Suprapubic skin (tissue), 4 donors: Measurements from ENCODE around the gene ROS1. TPM values are rescaled to one million over a fixed set of nuclear protein-coding genes. Genes with fewer than 3 reads are reported as not detected.

Experiments used
- DNase-seq, 2 donors: peaks; one replicate each; pipeline ENCODE4 v3.0.0-alpha.2; 2019; ENCODE audit warnings: low spot score in 2 of 2
- H3K27ac ChIP-seq: fragments of 200-600 bp; sonication (generic); one replicate; pipeline ENCODE4 v1.5.1; 2019
- H3K27me3 ChIP-seq: fragments of 200-600 bp; sonication (generic); one replicate; pipeline ENCODE4 v1.5.1; 2019
- H3K36me3 ChIP-seq: fragments of 200-600 bp; sonication (generic); one replicate; pipeline ENCODE4 v1.5.1; 2019
- H3K4me1 ChIP-seq: fragments of 200-600 bp; sonication (generic); one replicate; pipeline ENCODE4 v1.5.1; 2019
- H3K4me3 ChIP-seq: fragments of 200-600 bp; sonication (generic); one replicate; pipeline ENCODE4 v1.5.1; 2019; ENCODE audit warnings: mild to moderate bottlenecking
- H3K9me3 ChIP-seq: fragments of 200-600 bp; sonication (generic); one replicate; pipeline ENCODE4 v1.5.1; 2019
- CTCF ChIP-seq, 2 donors: fragments of 200-600 bp in 1 of 2; fragments of 450-650 bp in 1 of 2; sonication (generic) in 1 of 2; IDR thresholded peaks; one replicate each; pipeline ENCODE4 v1.5.1; 2016 to 2019; ENCODE audit warnings: antibody characterized with exemption in 2 of 2, mild to moderate bottlenecking in 1 of 2, moderate library complexity in 1 of 2
- EP300 ChIP-seq: sonication (generic); formaldehyde crosslinking; IDR thresholded peaks from one replicate; pipeline ENCODE4 v1.6.1; 2017; ENCODE audit warnings: antibody characterized with exemption
- POLR2A ChIP-seq, 2 donors: fragments of 450-650 bp; IDR thresholded peaks; one replicate each; pipeline ENCODE4 v1.6.1; 2017; ENCODE audit warnings: antibody characterized with exemption in 2 of 2, mild to moderate bottlenecking in 2 of 2, moderate library complexity in 2 of 2
- POLR2AphosphoS5 ChIP-seq, 3 donors: sonication (generic); formaldehyde crosslinking; IDR thresholded peaks; one replicate each; pipeline ENCODE4 v1.6.1; 2017; ENCODE audit warnings: antibody characterized with exemption in 3 of 3
- WGBS: methylation state at CpG from one replicate; pipeline ENCODE4 v1.1.5; 2018; 5-methylcytosine and 5-hydroxymethylcytosine counted together
- total RNA-seq, 4 donors: library from RNA; depleted of rRNA; stranded (reverse); fragments of >200 nt; gene quantifications; one replicate each; pipeline ENCODE4 v1.1.0, GENCODE V29; 2016

ROS1 gene
- total RNA-seq, 4 donors from 2014 or later, result 0.49 to 2.8 (median 0.69) TPM

- Histone ChIP-seq H3K9me3 (no peaks in the 10 kb centered on the region), H3K4me1 (no peaks in the 10 kb centered on the region), H3K36me3 (no peaks in the 10 kb centered on the region), H3K4me3 (no peak overlapping the region), H3K27ac (no peak overlapping the region), H3K27me3 (no peaks in the 10 kb centered on the region)
- WGBS, result 98% methylated on average over 3 of the region's 3 CpGs
- DNase-seq, result no peak
- TF ChIP-seq POLR2A (IDR thresholded peaks at IDR 0.05), result no peak
- TF ChIP-seq CTCF (IDR thresholded peaks at IDR 0.05), result no peak
- TF ChIP-seq POLR2AphosphoS5 (IDR thresholded peaks at IDR 0.05), result no peak
- no peak for TF ChIP-seq EP300
Measured at GRCh38 chr6:117307655-117308054, 118.1 kb downstream of the ROS1 start.

GRCh38 chr6:117306227-117306790, 119.4 kb downstream of the ROS1 start:
- Histone ChIP-seq H3K27me3 (no peaks in the 10 kb centered on the region), H3K27ac (no peak overlapping the region), H3K9me3 (no peaks in the 10 kb centered on the region), H3K4me1 (no peaks in the 10 kb centered on the region), H3K36me3 (no peaks in the 10 kb centered on the region), H3K4me3 (no peak overlapping the region)
- TF ChIP-seq POLR2A (IDR thresholded peaks at IDR 0.05) (no peak), CTCF (IDR thresholded peaks at IDR 0.05) (no peak), EP300 (no peak), POLR2AphosphoS5 (IDR thresholded peaks at IDR 0.05) (no peak)
- no peak for DNase-seq
- 23% methylated on average over 3 of the region's 3 CpGs for WGBS

GRCh38 chr6:117304446-117304845, 121.3 kb downstream of the ROS1 start:
- H3K27me3 ChIP-seq, result no peaks in the 10 kb centered on the region
- H3K4me1 ChIP-seq, result no peaks in the 10 kb centered on the region
- no peak overlapping the region for H3K4me3 ChIP-seq
- WGBS, result 92% methylated on average over 2 of the region's 2 CpGs
- no peaks in the 10 kb centered on the region for H3K36me3 ChIP-seq
- no peak for DNase-seq
- H3K9me3 ChIP-seq, result no peaks in the 10 kb centered on the region
- TF ChIP-seq POLR2AphosphoS5 (IDR thresholded peaks at IDR 0.05) (no peak), EP300 (no peak), POLR2A (IDR thresholded peaks at IDR 0.05) (no peak), CTCF (IDR thresholded peaks at IDR 0.05) (no peak)
- no peak overlapping the region for H3K27ac ChIP-seq

GRCh38 chr6:117303323-117303722, 122.4 kb downstream of the ROS1 start:
- no peaks in the 10 kb centered on the region for H3K9me3 ChIP-seq
- no peaks in the 10 kb centered on the region for H3K4me1 ChIP-seq
- DNase-seq, result no peak
- H3K36me3 ChIP-seq, result no peaks in the 10 kb centered on the region
- TF ChIP-seq POLR2A (IDR thresholded peaks at IDR 0.05), result no peak
- TF ChIP-seq EP300, result no peak
- no peak for TF ChIP-seq POLR2AphosphoS5 (IDR thresholded peaks at IDR 0.05)
- TF ChIP-seq CTCF (IDR thresholded peaks at IDR 0.05), result no peak
- no peaks in the 10 kb centered on the region for H3K27me3 ChIP-seq
- H3K27ac ChIP-seq, result no peak overlapping the region
- H3K4me3 ChIP-seq, result no peak overlapping the region
- WGBS, result 74% methylated on average over 3 of the region's 3 CpGs

- 84% methylated on average over 3 of the region's 3 CpGs for WGBS
- no peaks in the 10 kb centered on the region for H3K9me3 ChIP-seq
- H3K27ac ChIP-seq, result no peak overlapping the region
- H3K27me3 ChIP-seq, result no peaks in the 10 kb centered on the region
- no peak for DNase-seq
- H3K4me3 ChIP-seq, result no peak overlapping the region
- no peak for TF ChIP-seq POLR2A (IDR thresholded peaks at IDR 0.05)
- no peak for TF ChIP-seq CTCF (IDR thresholded peaks at IDR 0.05)
- no peak for TF ChIP-seq POLR2AphosphoS5 (IDR thresholded peaks at IDR 0.05)
- no peak for TF ChIP-seq EP300
- no peaks in the 10 kb centered on the region for H3K4me1 ChIP-seq
- no peaks in the 10 kb centered on the region for H3K36me3 ChIP-seq
Measured at GRCh38 chr6:117298941-117299340, 126.8 kb downstream of the ROS1 start.
